HFF-Myc (cell line): ENCODE data around the gene NABP1.
A peak's percentile ranks its signal among the peaks of the same experiment; 100 is the strongest.

Source experiments
- DNase-seq: peaks from one replicate; pipeline ENCODE4 v3.0.0-alpha.2; 2011; ENCODE audit warnings: low read depth; ENCODE audit errors: extremely low read depth
- H3K4me3 ChIP-seq: replicated peaks from 2 replicates; pipeline ENCODE4 v1.5.1; 2011; ENCODE audit warnings: low read depth, mild to moderate bottlenecking, control low read depth, low read length
- CTCF ChIP-seq: IDR thresholded peaks from 2 replicates; pipeline ENCODE4 v1.5.1; 2012; ENCODE audit warnings: mild to moderate bottlenecking, low read depth, low read length, control low read depth; ENCODE audit errors: missing control alignments

The NABP1 gene

GRCh38 chr2:191705701-191706100 lies 27.8 kb downstream of the NABP1 start:
- no peak for DNase-seq
- no peak overlapping the region for H3K4me3 ChIP-seq
- TF ChIP-seq CTCF: no peak

GRCh38 chr2:191706791-191707190 lies 28.9 kb downstream of the NABP1 start:
- DNase-seq: no peak
- TF ChIP-seq CTCF: no peak
- H3K4me3 ChIP-seq: no peak overlapping the region

- no peak for TF ChIP-seq CTCF
- no peak overlapping the region for H3K4me3 ChIP-seq
- DNase-seq: no peak
These were observed 29.6 kb downstream of the NABP1 start for GRCh38 chr2:191707542-191707941.

- DNase-seq: peak; percentile 84
- no peak for TF ChIP-seq CTCF
- no peak overlapping the region for H3K4me3 ChIP-seq
These were observed 32.5 kb downstream of the NABP1 start for GRCh38 chr2:191710411-191710900.

- no peak for TF ChIP-seq CTCF
- DNase-seq: no peak
- no peak overlapping the region for H3K4me3 ChIP-seq
These were observed 33.7 kb downstream of the NABP1 start for GRCh38 chr2:191711621-191712020.

- no peak for DNase-seq
- H3K4me3 ChIP-seq: no peak overlapping the region
- no peak for TF ChIP-seq CTCF
These were observed 35.9 kb downstream of the NABP1 start for GRCh38 chr2:191713837-191714236.

GRCh38 chr2:191714925-191715324 lies 37.0 kb downstream of the NABP1 start:
- DNase-seq: no peak
- H3K4me3 ChIP-seq: no peak overlapping the region
- TF ChIP-seq CTCF: no peak
